Neuronal stem cell (in vitro differentiated cells): Measurements from ENCODE around the gene SDCCAG8.

Source experiments
- DNase-seq: peaks from one replicate; pipeline ENCODE4 v3.0.0-alpha.2; 2013; ENCODE audit warnings: low spot score
- H2AFZ ChIP-seq: one replicate; pipeline ENCODE4 v1.6.1; 2013; ENCODE audit warnings: mild to moderate bottlenecking, low read length, inconsistent platforms
- H2AK5ac ChIP-seq: 2 replicates; pipeline ENCODE4 v1.6.1; 2013; ENCODE audit warnings: low read depth, mild to moderate bottlenecking, inconsistent platforms, low read length, moderate library complexity, mixed read lengths
- H2BK120ac ChIP-seq: 2 replicates; pipeline ENCODE4 v1.6.1; 2013; ENCODE audit warnings: low read depth, mild to moderate bottlenecking, inconsistent platforms, low read length, moderate library complexity, mixed read lengths
- H2BK12ac ChIP-seq: one replicate; pipeline ENCODE4 v1.6.1; 2013; ENCODE audit warnings: low read length, inconsistent platforms
- H2BK15ac ChIP-seq: 2 replicates; pipeline ENCODE4 v1.6.1; 2013; ENCODE audit warnings: mild to moderate bottlenecking, low read length, inconsistent platforms, mixed read lengths
- H2BK5ac ChIP-seq: one replicate; pipeline ENCODE4 v1.6.1; 2013; ENCODE audit warnings: inconsistent platforms, mild to moderate bottlenecking, low read length, moderate library complexity
- H3K14ac ChIP-seq: one replicate; pipeline ENCODE4 v1.6.1; 2013; ENCODE audit warnings: low read length, inconsistent platforms
- H3K18ac ChIP-seq: 2 replicates; pipeline ENCODE4 v1.6.1; 2013; ENCODE audit warnings: low read length, inconsistent platforms
- H3K23ac ChIP-seq: 2 replicates; pipeline ENCODE4 v1.6.1; 2013; ENCODE audit warnings: low read depth, mild to moderate bottlenecking, mixed read lengths, low read length, inconsistent platforms; ENCODE audit not compliant: poor library complexity
- H3K27ac ChIP-seq: replicated peaks from 3 replicates; pipeline ENCODE4 v1.5.1; 2013; ENCODE audit warnings: low read length, inconsistent platforms
- H3K27me3 ChIP-seq, 3 experiments: 2 replicates each; pipeline ENCODE4 v1.6.1; 2013; ENCODE audit warnings: low read length in 3 of 3, mild to moderate bottlenecking in 2 of 3, inconsistent platforms in 1 of 3, low read depth in 1 of 3, mixed read lengths in 1 of 3, moderate library complexity in 1 of 3; ENCODE audit not compliant: control insufficient read depth in 3 of 3, insufficient read depth in 3 of 3
- H3K36me3 ChIP-seq, 2 donors: replicated peaks in 1 of 2; 2 replicates each; pipeline ENCODE4 v1.6.1; 2013; ENCODE audit warnings: low read length in 2 of 2; ENCODE audit not compliant: control insufficient read depth in 2 of 2, insufficient read depth in 2 of 2
- H3K4ac ChIP-seq: 2 replicates; pipeline ENCODE4 v1.6.1; 2013; ENCODE audit warnings: inconsistent platforms, mild to moderate bottlenecking, low read length, moderate library complexity
- H3K4me1 ChIP-seq, 2 donors: 1 replicate in 1 of 2; 2 replicates in 1 of 2; pipeline ENCODE4 v1.6.1; 2013; ENCODE audit warnings: low read length in 2 of 2, low read depth in 1 of 2; ENCODE audit not compliant: control insufficient read depth in 2 of 2, insufficient read depth in 1 of 2
- H3K4me2 ChIP-seq: one replicate; pipeline ENCODE4 v1.6.1; 2013; ENCODE audit warnings: mild to moderate bottlenecking, low read length, inconsistent platforms; ENCODE audit not compliant: insufficient read depth, poor library complexity, severe bottlenecking
- H3K4me3 ChIP-seq, 2 donors: 2 replicates each; pipeline ENCODE4 v1.5.1; 2013; ENCODE audit warnings: low read length in 2 of 2, mild to moderate bottlenecking in 2 of 2, inconsistent platforms in 1 of 2, moderate library complexity in 1 of 2
- H3K79me1 ChIP-seq: one replicate; pipeline ENCODE4 v1.6.1; 2013; ENCODE audit warnings: low read depth, mild to moderate bottlenecking, inconsistent platforms, low read length, moderate library complexity
- H3K9ac ChIP-seq: one replicate; pipeline ENCODE4 v1.6.1; 2013; ENCODE audit warnings: mild to moderate bottlenecking, low read depth, low read length, inconsistent platforms; ENCODE audit not compliant: poor library complexity
- H3K9me3 ChIP-seq, 2 donors: replicated peaks in 1 of 2; 2 replicates each; pipeline versions ENCODE3 to v1.6.1; 2013; ENCODE audit warnings: low read length in 2 of 2, mild to moderate bottlenecking in 2 of 2, inconsistent platforms in 1 of 2, low read depth in 1 of 2, mixed read lengths in 1 of 2, moderate library complexity in 1 of 2; ENCODE audit not compliant: control insufficient read depth in 2 of 2, insufficient read depth in 1 of 2
- H4K8ac ChIP-seq: one replicate; pipeline ENCODE4 v1.6.1; 2013; ENCODE audit warnings: low read depth, mild to moderate bottlenecking, inconsistent platforms, low read length, moderate library complexity
- H4K91ac ChIP-seq: one replicate; pipeline ENCODE4 v1.6.1; 2013; ENCODE audit warnings: low read length, low read depth, mild to moderate bottlenecking, inconsistent platforms; ENCODE audit not compliant: poor library complexity
- WGBS, 2 donors: extraction: QIAGEN DNeasy Blood & Tissue Kit; methylation state at CpG; one replicate each; pipeline ENCODE4 v1.1.7; 2013; ENCODE audit warnings: missing lambda C conversion rate in 2 of 2, mixed read lengths in 1 of 2; ENCODE audit not compliant: insufficient read length in 2 of 2, insufficient replicate concordance in 1 of 2; ENCODE audit errors: extremely low coverage in 2 of 2; 5-methylcytosine and 5-hydroxymethylcytosine counted together

SDCCAG8 gene

DNA sequence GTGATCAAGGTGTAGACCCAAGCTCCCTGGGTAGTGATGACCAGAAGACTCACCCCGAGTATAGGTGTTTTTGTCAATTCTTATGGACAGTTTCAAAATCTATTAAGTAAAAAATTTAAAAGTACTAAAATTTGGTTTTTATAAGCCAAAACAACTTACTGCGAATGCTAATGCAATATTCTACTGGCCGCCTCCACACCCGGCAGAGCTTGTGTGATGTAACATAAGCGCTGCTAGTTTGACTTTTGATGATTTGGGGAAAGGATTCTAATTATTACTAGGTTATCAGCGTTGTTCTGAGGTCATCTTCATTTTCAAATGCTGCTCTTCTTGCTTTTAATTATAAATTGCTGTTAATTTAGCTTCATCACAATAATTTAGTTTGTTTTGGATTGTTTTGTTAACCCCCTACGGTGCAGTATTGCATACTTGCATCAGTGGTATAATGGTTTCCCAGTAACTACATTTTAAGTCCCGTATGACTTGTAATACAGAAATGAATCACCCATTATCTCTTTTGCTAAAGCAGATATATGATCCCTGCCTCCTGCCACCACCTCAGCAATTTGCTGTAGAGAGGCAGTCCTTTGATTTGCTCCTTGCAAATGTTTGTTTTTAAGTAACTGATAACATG, 178.0 kb downstream of the SDCCAG8 start:
- peaks cover 2 to 4% of the 10 kb centered on the region in 2 donors for H3K9me3 ChIP-seq
- no peaks in the 10 kb centered on the region for H3K27me3 ChIP-seq
- no peak overlapping the region for H3K23ac ChIP-seq
- no peak overlapping the region for H3K27ac ChIP-seq
- H3K4me1 ChIP-seq: peaks cover 0 to 5% of the 10 kb centered on the region in 2 donors
- H2AFZ ChIP-seq: no peak overlapping the region
- no peak overlapping the region for H2BK15ac ChIP-seq
- H3K4me2 ChIP-seq: no peak overlapping the region
- no peaks in the 10 kb centered on the region for H3K36me3 ChIP-seq
- H2AK5ac ChIP-seq: no peak overlapping the region
- H3K18ac ChIP-seq: no peak overlapping the region
- no peak overlapping the region for H2BK5ac ChIP-seq
- no peak overlapping the region for H3K4me3 ChIP-seq
- H4K8ac ChIP-seq: no peak overlapping the region
- DNase-seq: no peak
- no peak overlapping the region for H3K14ac ChIP-seq
- no peak overlapping the region for H2BK120ac ChIP-seq
- no peak overlapping the region for H3K9ac ChIP-seq
- H4K91ac ChIP-seq: no peak overlapping the region
- no peak overlapping the region for H3K4ac ChIP-seq
- WGBS, 2 donors: no CpG with 5 or more reads among the region's 8 CpGs
- no peaks in the 10 kb centered on the region for H3K79me1 ChIP-seq
- no peak overlapping the region for H2BK12ac ChIP-seq

DNA sequence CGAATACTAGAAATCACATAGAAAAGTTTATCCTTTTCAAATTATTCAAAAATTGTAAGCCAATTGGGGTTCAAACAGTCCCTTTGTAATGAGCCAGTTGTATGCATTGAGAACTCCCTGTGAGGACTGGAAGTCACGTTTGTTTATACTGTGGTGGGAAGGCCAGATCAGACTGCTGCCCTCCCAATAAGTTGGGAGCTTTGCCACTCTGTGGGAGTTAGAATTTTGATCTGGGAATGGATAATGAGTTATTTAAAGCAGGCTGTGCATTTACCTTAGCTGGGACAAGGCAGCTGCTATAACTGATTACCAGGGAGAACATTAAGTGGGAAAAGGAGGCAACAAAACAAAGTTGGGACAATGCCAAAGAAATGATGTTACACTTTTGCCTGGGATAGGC, 178.8 kb downstream of the SDCCAG8 start:
- Histone ChIP-seq H2BK15ac (no peak overlapping the region), H2AFZ (no peak overlapping the region), H3K4me1 (peaks cover 0 to 5% of the 10 kb centered on the region in 2 donors), H2BK120ac (no peak overlapping the region), H3K4ac (no peak overlapping the region), H2BK12ac (no peak overlapping the region), H4K8ac (no peak overlapping the region), H2AK5ac (no peak overlapping the region), H3K14ac (no peak overlapping the region), H3K27me3 (no peaks in the 10 kb centered on the region), H4K91ac (no peak overlapping the region), H3K9ac (no peak overlapping the region), H2BK5ac (no peak overlapping the region), H3K18ac (no peak overlapping the region), H3K27ac (no peak overlapping the region), H3K4me2 (no peak overlapping the region), H3K4me3 (no peak overlapping the region), H3K79me1 (no peaks in the 10 kb centered on the region), H3K23ac (no peak overlapping the region), H3K9me3 (peaks cover 2 to 4% of the 10 kb centered on the region in 2 donors), H3K36me3 (no peaks in the 10 kb centered on the region)
- no peak for DNase-seq
- WGBS, 2 donors: no CpG with 5 or more reads among the region's 2 CpGs

DNA sequence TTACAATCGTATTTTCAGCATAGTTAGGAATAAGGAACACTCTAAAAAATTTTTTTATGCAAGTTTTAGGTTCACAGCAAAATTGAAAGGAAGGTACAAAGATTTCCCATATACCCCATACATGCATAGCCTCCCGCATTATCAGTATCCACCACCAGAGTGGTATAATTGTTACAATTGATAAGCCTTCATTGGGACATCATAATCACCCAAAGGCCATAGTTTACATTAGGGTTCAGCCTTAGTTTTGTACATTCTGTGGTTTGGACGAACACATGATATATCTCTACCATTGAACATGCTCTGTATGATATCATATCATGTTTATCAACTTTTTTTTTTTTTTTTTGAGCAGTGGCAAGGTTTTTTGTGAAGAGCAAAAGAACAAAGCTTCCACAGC, 180.0 kb downstream of the SDCCAG8 start:
- H3K9me3 ChIP-seq: peaks cover 2 to 4% of the 10 kb centered on the region in 2 donors
- no peak overlapping the region for H2BK120ac ChIP-seq
- no peak overlapping the region for H3K23ac ChIP-seq
- no peak overlapping the region for H3K4me2 ChIP-seq
- no peaks in the 10 kb centered on the region for H3K79me1 ChIP-seq
- H3K4me1 ChIP-seq: peaks cover 8 to 11% of the 10 kb centered on the region in 2 donors
- no peak overlapping the region for H3K9ac ChIP-seq
- H4K91ac ChIP-seq: no peak overlapping the region
- no peak overlapping the region for H4K8ac ChIP-seq
- no peak overlapping the region for H2BK12ac ChIP-seq
- H3K4ac ChIP-seq: no peak overlapping the region
- no peaks in the 10 kb centered on the region for H3K27me3 ChIP-seq
- H3K27ac ChIP-seq: no peak overlapping the region
- H3K18ac ChIP-seq: no peak overlapping the region
- H2BK15ac ChIP-seq: no peak overlapping the region
- H3K14ac ChIP-seq: no peak overlapping the region
- no peak overlapping the region for H2BK5ac ChIP-seq
- H2AFZ ChIP-seq: no peak overlapping the region
- WGBS, 2 donors: no CpG with 5 or more reads among the region's 3 CpGs
- H3K4me3 ChIP-seq: no peak overlapping the region
- DNase-seq: no peak
- H2AK5ac ChIP-seq: no peak overlapping the region
- no peaks in the 10 kb centered on the region for H3K36me3 ChIP-seq

DNA sequence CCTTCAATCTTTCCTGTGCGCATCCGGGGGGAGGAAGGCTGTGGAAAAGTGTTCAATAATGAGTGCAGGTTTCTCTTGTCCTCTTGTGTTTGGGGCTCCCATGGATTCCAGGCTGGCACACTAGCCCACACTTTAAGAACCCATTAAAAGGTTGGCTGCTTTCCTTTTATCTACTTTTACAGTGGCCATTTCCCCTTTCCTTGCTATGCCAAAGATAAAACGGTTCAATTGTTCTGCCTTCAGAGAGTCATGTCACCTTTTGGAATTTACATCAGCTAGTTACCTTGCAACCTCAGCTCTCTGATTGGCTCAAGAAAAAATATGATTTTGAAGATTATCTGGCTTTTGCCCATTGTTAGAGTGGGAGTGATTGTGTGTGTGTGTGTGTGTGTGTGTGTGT, 182.3 kb downstream of the SDCCAG8 start:
- DNase-seq: no peak
- H3K4ac ChIP-seq: no peak overlapping the region
- H3K14ac ChIP-seq: no peak overlapping the region
- no peak overlapping the region for H3K9ac ChIP-seq
- H3K27ac ChIP-seq: no peak overlapping the region
- no peak overlapping the region for H3K18ac ChIP-seq
- H3K36me3 ChIP-seq: no peaks in the 10 kb centered on the region
- no peak overlapping the region for H2BK12ac ChIP-seq
- no peak overlapping the region for H3K4me3 ChIP-seq
- no peak overlapping the region for H3K23ac ChIP-seq
- H2BK120ac ChIP-seq: no peak overlapping the region
- H3K4me2 ChIP-seq: no peak overlapping the region
- no peak overlapping the region for H4K8ac ChIP-seq
- H2BK15ac ChIP-seq: no peak overlapping the region
- H2AK5ac ChIP-seq: no peak overlapping the region
- no peak overlapping the region for H2BK5ac ChIP-seq
- peaks cover 9 to 22% of the 10 kb centered on the region in 2 donors for H3K4me1 ChIP-seq
- H3K9me3 ChIP-seq: peaks cover 0 to 2% of the 10 kb centered on the region in 2 donors
- no CpG with 5 or more reads among the region's 3 CpGs for WGBS, 2 donors
- no peaks in the 10 kb centered on the region for H3K79me1 ChIP-seq
- no peak overlapping the region for H4K91ac ChIP-seq
- no peaks in the 10 kb centered on the region for H3K27me3 ChIP-seq
- no peak overlapping the region for H2AFZ ChIP-seq
